Activated gamma-delta T cell treated with anti-CD3 and anti-CD28 coated beads, Interleukin-2, amount 50 U/mL, for 16 hours (primary cell): ENCODE measurements around the gene SLC17A9.

Source experiments
- DNase-seq: peaks from one replicate; pipeline ENCODE4 v3.0.0-alpha.2; 2020; ENCODE audit warnings: low read depth

SLC17A9 gene

DNA sequence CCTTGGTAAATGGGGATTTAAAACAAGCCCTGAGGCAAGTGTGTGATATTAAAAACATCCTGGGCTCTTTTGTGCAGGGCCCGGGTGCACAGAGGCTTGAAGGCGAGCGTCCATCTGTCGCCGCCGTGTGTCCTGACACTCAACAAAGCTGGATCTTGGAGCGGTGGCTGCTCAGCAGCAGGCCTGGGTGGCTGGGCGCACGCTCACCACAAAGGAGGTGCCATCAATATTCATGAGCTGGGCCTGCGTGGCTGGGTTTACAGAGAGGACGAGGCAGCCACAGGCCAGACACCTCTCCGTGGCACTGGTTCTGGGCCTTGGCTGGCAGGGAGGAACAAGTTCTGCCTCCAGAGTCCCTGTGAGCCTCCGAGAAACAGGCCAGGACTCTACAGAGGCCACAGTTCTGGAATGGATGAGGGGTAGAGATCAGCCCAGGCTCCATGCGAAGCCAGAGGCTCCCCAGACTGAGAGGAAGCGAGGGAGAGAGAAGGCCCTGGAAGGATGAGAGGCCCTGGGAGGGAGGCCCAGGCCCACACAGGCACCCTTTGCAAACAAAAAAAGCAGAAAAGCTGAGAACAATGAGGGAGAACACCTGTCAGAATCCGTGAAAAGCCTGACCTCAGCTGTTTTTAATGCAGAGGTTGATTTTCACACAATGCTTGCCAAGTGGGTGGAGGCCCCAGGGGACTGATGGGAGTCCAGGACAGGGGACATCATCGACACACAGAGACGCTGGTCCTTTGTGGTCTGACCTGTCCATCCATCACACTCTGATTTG is 32.3 kb downstream of the SLC17A9 start:
- no peak for DNase-seq

DNA sequence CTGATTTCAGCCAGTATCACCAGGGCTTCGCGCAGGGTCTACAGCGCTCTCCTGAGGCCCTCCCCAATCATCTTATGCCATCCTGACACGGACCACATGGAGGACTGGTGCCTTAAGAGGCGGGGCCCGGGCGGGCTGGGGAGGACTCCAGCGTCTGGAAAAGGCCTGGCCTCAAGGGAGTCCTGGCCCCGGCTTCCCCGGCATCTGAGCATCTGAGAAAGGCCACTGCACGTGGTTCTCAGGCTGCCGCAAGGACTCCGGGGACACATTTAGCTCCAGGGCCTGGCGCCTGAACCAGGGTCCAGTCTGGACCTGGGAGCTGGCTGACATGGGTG is 32.9 kb downstream of the SLC17A9 start:
- no peak for DNase-seq

DNA sequence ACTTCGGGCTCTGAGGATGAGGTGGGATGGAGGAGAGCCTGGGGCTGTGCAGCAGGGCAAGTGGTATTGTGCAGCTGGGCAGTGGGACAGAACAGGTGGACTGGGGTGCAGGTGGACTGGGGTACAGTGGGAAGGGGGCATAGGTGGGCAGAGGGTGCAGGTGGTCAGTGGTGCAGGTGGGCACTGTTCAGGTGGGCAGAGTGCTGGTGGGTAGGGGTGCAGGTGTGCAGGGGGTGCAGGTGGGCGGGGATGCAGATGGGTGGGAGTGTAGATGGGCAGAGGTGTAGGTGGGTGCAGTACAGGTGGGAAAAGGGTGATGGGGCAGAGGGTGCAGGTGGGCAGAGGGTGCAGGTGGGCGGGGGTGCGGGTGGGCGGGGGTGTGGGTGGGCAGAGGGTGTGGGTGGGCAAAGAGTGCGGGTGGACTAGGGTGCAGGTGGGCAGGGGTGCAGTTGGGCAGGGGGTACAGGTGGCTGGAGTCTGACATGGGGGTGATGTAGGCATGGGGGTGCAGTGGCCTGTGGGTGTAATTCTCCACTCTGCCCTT is 33.8 kb downstream of the SLC17A9 start:
- no peak for DNase-seq

DNA sequence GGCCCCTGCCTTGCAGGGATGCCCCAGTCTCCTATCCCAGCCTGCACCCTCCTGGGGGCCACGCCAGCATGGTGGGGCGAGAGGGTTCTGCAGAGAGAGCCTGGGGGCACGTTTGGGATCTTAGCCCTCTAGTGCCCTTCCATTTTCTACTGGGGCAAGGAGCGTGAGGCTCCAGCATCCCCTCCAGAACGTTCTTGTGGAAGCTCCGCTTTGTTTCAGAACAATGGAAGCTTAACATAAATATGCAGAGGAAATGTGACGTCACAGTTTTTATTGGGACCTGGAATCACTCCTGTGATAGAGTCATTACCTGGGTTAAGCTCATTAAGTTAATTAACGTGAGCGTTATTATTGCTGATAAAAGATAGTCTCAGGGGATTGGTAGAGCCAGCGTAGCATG is 34.6 kb downstream of the SLC17A9 start:
- no peak for DNase-seq

DNA sequence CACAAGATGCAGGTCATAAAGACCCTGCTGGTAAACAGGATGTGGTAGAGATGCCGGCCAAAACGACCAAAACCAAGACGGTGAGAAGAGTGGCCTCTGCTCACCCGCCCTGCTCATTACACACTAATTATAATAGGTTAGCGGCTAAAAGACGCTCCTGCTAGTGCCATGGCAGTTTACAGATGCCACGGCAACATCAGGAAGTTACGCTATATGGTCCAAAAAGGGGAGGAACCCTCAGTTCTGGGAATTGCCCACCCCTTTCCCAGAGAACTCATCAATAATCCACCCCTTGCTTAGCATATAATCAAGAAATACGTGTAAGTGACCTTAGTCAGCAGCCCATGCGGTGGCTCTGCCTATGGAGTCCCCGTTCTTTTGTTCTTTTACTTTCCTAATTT is 36.7 kb downstream of the SLC17A9 start:
- no peak for DNase-seq

DNA sequence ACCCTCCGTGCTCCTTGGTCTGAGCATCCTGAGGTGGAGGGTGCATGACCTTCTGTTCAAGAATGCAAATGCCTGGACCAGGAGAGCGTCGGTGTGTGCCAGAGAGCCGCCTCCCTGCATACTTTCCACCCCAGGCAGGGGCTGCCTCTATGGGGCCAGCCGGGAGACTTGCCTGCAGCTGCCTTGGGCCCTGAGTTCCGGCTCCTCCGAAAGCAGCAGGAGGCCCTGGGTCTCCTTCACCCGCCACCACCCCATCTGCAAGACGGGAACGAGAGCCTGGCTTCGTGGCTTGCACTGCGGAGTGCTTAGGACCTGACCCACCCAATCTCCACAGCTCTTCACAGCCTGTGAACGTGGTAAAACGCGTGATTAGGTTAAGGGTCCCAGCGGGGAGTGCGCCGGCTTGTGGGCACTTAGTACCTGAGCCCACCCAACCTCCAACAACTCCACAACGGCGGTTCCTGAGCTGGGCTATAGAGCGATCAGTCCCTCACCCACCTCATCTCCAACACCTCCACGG is 37.9 kb downstream of the SLC17A9 start:
- no peak for DNase-seq

DNA sequence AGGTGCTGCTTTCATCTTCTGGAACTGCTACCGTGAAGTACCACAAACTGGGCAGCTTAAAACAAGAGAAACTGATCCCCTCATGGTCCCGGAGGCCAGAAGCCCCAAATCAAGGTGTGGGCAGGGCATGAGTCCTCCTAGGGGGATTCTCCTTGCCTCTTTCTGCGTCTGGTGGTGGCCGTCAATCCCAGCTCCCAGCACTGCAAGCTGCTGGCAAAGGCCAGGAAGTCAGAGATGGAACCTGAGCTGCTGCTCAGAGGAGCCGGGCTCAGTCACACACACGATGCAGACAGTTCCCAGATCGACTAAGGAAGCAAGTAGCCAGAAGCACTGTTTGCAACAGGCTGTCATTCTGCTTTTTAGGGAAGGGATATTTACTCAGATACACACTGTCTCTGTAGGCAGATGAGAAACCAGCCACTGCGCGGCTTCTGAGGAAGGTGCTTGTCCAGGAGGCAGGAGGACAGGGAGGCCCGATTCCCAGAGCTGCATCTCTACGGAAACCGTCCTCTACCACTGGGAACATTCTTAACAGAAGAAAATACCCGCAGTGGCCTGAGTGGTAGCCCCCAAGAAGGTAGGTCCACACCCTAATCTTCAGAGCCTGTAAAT is 38.8 kb downstream of the SLC17A9 start:
- DNase-seq, result no peak

DNA sequence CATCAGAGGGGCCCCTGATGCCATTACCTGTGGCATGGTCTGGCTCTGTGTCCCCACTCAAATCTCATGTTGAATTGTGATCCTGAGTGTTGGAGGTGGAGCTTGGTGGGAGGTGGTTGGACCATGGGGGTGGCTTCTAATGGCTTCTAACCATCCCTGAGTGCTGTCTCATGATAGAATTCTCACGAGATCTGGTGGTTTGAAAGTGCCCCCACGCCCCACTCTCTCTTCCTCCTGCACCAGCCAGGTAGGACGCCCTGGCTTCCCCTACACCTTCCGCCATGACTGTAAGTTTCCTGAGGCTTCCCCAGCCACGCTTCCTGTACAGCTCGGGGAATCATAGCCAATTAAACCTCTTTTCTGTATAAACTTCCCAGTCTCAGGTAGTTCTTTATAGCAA is 39.4 kb downstream of the SLC17A9 start:
- DNase-seq, result no peak

DNA sequence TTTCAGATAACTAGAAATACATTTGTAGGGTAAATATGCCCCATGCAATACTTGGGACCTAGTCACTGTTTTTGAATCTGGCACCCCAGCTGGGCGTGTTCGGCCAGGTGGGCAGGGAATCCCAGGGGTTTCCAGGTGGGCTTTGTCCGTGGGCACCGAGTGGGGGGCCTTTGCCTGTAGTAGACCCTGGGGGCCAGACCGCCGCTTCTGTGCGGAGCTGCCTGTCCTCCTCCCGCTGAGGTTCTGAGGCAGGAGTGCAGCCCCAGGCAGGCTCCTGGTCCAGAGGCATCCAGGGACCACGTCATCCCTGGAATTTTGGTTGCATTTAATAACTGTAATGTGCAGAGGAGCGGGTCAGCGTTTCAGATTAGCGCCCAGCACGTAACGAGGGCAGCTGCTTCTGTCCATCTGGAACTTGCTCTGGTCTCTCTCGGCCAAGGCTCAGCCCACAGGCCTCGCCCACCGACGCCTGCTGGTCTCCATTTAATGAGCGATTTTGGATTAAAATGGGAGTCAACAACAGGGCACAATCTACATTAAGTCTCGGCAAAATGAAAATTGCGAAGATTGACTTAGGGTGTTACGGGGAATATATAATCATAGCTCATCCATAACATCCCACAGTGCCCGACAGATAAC is 41.5 kb downstream of the SLC17A9 start:
- DNase-seq, result no peak

DNA sequence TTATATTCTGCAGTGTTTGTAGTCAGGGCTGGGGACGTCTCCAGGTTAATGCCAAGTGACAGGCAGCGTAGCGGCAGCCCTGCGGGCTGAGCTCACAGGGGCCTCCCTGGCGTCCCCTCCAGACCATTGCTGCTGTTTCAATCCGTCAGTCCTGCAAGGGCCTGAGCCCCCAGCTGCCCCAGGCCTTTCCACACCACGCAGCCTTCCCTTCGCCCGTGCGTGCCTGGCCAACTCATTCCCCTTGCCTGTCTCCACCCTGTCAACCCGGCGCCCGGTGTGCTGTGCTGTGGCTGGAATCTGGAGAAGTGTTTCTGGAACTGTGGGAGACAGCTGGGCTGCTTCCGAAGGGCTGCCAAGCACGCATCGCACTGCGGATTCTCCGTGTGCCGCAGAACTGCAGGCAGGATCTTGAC is 42.4 kb downstream of the SLC17A9 start:
- no peak for DNase-seq

DNA sequence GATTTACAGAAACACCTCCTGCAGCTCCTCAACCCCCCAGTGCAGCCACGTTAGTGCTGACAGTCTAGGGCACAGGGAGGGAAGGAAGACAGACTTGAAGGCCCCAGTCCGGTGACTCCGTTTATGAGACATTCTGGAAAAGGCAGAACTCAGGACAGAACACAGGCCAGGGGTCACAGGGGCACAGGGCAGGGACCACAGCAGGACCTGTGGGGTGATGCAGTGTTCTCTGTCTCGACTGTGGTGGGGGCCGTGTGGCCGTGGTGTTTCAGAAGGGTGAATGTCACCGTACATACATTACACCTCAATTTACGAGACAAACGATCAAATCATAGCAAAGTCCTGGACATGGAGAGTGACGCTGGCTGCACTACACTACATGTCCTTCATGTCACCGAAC is 43.0 kb downstream of the SLC17A9 start:
- DNase-seq, result no peak

DNA sequence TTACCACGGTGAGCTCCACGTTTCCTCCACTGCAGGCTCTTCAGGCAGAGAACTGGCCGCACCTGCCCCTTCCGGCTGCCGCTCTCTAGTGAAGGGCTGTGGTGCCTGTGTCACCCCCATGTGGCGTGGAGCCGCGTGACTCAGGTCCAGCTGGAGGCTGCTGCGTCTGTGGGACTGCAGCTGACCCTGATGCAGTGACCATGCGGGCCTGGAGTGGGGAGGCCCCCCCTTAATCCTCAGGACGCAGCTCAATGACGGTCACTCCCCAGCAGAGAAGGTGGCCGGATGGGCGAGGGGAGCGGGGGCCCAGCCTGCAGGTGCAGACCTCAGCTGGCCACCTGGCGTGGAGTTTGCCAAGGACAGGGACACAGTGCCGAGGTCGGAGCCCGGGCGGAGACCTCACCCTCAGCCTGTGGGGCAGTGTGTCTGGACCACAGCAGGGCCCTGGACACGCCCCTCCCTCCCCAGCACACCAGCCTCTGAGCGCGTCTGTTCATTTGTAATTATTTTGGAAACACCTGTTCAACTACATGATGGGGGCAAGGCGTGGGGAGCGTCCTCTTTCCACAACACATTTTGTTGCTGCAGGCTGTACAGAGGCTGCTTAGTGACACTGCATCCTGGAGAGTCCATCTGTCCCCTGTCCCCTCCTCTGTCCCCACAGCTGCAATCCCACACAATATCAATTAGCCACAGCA is 43.5 kb downstream of the SLC17A9 start:
- no peak for DNase-seq

DNA sequence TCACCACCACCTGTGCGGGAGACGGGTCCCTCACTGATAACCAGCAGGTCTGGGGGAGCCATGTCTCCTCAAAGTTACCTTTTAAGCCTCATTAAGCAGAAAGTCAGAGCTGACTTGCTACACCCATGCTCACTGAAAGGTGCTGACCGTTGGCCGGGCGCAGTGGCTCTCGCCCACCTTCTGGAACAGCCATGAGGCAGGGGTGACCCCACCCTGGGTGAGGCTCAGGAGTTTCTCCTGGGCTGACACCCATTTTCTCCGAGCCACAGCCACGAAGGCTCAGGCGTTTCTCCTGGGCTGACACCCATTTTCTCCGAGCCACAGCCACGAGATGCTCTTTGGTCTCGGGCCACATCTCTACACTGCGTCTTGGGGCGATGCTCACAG is 44.1 kb downstream of the SLC17A9 start:
- no peak for DNase-seq

DNA sequence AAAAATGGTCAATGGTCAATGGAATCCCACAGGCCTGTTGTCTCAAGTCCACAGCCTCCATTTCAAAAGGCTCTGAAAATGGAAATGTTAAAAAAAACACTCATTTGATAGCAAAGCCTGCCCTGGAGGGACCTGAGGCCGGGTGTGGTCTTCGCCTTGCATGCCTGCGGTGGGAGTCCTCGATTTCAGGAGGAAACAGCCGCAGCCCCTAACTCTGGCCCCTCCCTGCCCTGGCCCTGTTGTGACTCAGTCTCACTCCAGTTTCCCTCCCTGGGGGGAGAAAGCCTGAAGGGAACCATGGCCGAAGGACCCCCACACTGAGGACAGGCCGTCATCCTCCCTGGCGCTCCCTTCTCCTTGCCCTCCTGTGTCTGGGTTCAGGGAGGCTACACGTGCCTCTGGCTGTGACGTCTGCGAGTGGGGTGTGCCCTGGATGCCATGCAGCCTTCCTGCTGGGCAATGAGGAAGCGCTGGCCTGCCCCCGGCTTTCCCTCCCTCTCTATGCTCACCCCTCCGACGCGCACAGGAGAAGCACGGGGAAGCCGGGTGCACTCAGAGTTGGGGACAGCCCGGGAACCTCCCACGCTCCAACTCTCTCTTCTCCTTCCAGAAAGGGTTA is 45.0 kb downstream of the SLC17A9 start:
- DNase-seq, result no peak

DNA sequence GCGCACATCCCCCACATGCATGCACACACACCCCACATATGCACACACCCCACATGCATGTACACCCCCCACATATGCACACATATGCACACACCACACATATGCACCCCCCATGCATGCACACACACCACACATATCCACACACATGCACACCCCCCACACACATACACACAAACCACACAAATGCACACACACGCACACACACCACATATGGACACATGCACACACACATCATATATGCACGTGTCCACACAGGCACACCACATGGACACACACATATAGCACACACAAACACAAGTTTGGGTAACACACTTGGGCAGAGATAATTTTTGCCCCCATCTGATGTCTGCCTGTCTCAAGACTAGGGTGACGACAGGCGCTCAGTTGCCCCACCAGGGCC is 45.9 kb downstream of the SLC17A9 start:
- no peak for DNase-seq

DNA sequence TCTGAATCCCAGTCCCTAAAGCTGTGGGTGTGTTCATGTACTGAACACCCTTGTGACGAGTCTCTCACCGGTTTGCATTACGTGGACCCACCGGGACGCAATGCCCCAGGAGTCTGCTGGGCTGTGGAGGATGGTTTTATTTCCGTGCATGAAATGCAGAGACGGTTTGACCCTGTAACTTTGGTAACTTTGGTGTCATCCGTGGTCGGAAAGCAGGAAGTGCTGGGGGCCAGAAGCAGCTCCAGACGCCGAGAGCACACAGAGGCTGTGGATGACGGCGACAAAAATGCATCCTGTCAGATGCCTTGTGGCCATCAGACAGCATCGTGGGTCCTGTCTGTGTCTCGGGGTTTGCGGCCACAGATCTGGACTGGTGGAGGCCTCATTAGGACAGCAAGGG is 47.1 kb downstream of the SLC17A9 start:
- DNase-seq, result no peak

DNA sequence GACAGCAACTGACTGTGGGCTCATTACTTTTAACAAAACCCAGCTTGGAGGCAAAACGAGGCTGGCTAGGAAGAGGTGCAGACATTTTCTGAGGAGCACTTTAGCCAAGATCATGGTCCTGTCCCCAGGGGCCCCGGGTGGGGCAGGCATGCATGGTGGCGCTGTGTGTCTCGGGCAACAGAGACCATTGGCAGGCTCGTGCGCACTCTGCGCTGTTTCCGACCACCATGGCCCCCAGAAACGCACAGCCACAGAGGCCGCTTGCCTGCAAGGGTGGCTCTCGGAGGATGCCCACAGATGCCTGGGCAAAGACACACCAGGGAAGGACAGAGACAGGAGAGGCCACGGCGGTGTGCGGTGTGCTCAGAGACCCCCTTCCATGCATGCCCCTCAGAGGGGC is 47.5 kb downstream of the SLC17A9 start:
- no peak for DNase-seq

DNA sequence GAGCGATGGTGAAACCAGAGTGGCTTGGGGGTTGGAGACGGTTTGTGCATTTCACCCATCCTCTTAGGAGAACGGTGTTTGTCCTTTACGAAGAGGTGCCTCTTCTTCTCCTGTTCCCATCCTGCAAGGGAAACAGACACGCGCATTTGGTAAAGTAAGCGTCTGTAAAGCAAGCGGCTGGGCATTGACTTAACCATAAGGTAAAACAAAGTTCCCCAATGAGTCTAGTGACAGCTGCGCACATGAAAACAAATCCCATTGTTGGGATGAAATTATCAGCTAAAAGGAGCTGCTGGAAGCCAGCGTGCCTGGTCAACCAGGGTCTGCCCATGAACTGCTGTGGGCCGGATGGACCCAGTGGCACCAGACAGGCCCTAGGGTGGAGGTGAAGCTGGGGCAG is 48.4 kb downstream of the SLC17A9 start:
- DNase-seq, result no peak

DNA sequence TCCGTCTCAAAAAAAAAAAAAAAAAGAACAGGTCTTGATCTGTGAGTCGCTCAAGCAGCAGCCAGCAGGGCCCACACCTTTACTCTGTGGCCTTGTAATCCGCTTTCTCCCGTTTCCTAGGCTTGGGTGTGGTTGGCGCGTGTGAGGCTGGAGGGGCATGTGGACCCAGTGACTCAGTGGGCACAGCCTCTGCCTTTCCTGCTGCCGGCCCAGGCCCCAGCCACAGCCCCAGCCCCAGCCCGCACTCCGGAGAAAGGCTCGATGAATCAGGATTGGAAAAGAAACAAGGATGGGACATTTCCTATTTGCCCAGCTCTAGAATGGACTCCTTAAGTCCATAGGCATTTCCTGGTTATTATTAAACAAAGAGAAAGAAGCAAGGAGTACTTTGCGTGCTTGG is 50.0 kb downstream of the SLC17A9 start:
- DNase-seq, result no peak

DNA sequence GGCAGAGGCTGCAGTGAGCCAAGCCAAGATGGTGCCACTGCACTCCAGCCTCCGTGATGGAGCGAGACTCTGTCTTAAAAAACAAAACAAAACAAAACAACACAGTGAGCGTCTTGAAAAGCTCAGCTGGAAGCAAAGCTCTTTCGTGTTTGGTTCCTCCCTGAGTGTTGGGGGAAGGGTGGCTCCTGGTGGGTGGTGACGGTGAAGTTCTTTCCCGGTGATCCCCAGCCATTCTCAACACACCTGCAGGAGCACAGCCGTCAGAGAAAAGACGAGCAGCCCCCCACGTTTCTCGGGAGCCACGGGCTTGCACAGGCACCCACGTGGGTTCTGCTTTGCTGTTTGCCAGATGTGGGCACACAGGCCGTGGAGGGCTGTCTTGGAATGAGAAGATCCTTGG is 51.0 kb downstream of the SLC17A9 start:
- DNase-seq, result no peak

DNA sequence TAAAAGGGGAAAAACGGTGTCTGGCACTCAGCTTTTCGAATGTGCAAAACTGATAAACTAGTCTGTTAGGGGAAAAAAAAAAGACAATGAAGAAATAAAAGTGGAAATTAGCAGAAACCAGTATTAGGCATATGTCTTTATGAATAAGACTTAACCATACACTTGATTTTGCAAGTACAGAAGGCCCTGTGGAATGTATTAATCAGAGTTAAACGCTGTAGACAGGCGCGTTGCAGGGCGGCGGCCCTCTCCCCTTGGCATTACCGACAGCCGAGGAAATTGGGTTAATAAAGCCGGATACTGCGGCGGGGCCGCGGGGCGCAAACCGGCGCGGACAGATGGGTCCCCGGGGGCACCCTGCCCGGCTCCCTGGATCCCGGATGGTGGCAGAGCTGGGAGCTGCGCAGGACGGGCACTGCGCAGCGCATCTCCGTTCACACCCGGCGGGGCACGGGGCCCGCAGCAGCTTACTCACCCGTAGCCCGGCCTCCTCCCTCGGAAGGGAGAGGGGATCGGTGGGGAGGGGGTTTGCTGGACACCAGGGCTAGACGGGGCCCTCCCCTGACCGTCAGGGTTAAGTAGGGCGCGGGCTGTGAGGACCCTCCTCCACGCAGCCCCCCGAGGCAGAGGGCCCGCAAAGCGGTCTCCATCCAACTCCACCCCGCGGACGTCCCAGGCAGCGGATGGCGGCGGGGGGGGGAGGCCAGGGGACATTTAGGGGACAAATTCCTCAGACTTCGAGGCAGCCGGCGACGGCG is 52.3 kb downstream of the SLC17A9 start:
- DNase-seq, result no peak
